ENCODE results near the gene ZNF91.

- TF ChIP-seq CTCF (IDR thresholded peaks at IDR 0.05) (no peak), POLR2A (IDR thresholded peaks at IDR 0.05) (no peak), POLR2AphosphoS5 (IDR thresholded peaks at IDR 0.05; ENCODE audit: insufficient read depth in 1 of 2, low read depth in 1 of 2) (no peak)
Observed at GRCh38 chr19:23365222-23365621, 30.0 kb downstream of the ZNF91 start.
